PFSK-1 (cell line): ENCODE results near the gene RUNX1.

Experiments used
- FOXP2 ChIP-seq: optimal IDR thresholded peaks from 2 replicates; pipeline ENCODE3; 2011; ENCODE audit warnings: borderline replicate concordance, control low read depth, inconsistent platforms; ENCODE audit not compliant: insufficient read depth; ENCODE audit errors: extremely low read length, extremely low read depth
- POLR2AphosphoS5 ChIP-seq: IDR thresholded peaks from 2 replicates; pipeline ENCODE4 v1.6.1; 2012; ENCODE audit warnings: low read depth, mild to moderate bottlenecking, control low read depth, low read length, moderate library complexity
- REST ChIP-seq, 2 experiments: IDR thresholded peaks; 2 replicates each; pipeline versions ENCODE4 v1.6.1 to v1.8.0; 2011 to 2012; ENCODE audit warnings: low read depth in 2 of 2, low read length in 2 of 2, control low read depth in 1 of 2, inconsistent platforms in 1 of 2, mild to moderate bottlenecking in 1 of 2, moderate library complexity in 1 of 2; ENCODE audit not compliant: insufficient read depth in 1 of 2
- SIN3A ChIP-seq: IDR thresholded peaks from 2 replicates; pipeline ENCODE4 v1.6.1; 2012; ENCODE audit warnings: mild to moderate bottlenecking, low read length, moderate library complexity, borderline replicate concordance; ENCODE audit not compliant: insufficient read depth
- TAF1 ChIP-seq: IDR thresholded peaks from 2 replicates; pipeline ENCODE4 v1.6.1; 2012; ENCODE audit warnings: low read length, control low read depth, borderline replicate concordance; ENCODE audit not compliant: insufficient read depth

Gene RUNX1

GRCh38 chr21:34867785-34868184 lies 181.3 kb downstream of the RUNX1 start:
- TF ChIP-seq TAF1, result no peak
- TF ChIP-seq POLR2AphosphoS5, result no peak
- no peak for TF ChIP-seq SIN3A
- no peak for TF ChIP-seq REST (IDR thresholded peaks at IDR 0.05; ENCODE audit: insufficient read depth in 1 of 2, low read depth in 2 of 2, low read length in 2 of 2)
- TF ChIP-seq FOXP2, result no peak

GRCh38 chr21:34865400-34866241 lies 183.5 kb downstream of the RUNX1 start:
- TF ChIP-seq TAF1, result no peak
- no peak for TF ChIP-seq SIN3A
- peak; percentile 82 for TF ChIP-seq FOXP2

- TF ChIP-seq POLR2AphosphoS5 (no peak), FOXP2 (peak; percentile 76), TAF1 (no peak), SIN3A (no peak)
Observed at GRCh38 chr21:34864370-34865149, 184.5 kb downstream of the RUNX1 start.

- TF ChIP-seq POLR2AphosphoS5, result no peak
Observed at GRCh38 chr21:34862951-34863350, 186.2 kb downstream of the RUNX1 start.

GRCh38 chr21:34861258-34861657 lies 187.8 kb downstream of the RUNX1 start:
- no peak for TF ChIP-seq FOXP2
- TF ChIP-seq POLR2AphosphoS5, result no peak
- TF ChIP-seq REST (IDR thresholded peaks at IDR 0.05; ENCODE audit: insufficient read depth in 1 of 2, low read depth in 2 of 2, low read length in 2 of 2), result no peak
- TF ChIP-seq SIN3A, result no peak
- TF ChIP-seq TAF1, result no peak

GRCh38 chr21:34859976-34860653 lies 189.0 kb downstream of the RUNX1 start:
- no peak for TF ChIP-seq POLR2AphosphoS5
- no peak for TF ChIP-seq REST (IDR thresholded peaks at IDR 0.05; ENCODE audit: insufficient read depth in 1 of 2, low read depth in 2 of 2, low read length in 2 of 2)
- TF ChIP-seq FOXP2, result no peak
- TF ChIP-seq TAF1, result no peak
- no peak for TF ChIP-seq SIN3A
